ENCODE data around the gene PCGF2.
A peak's percentile ranks its signal among the peaks of the same experiment; 100 is the strongest.

GRCh38 chr17:38735161-38735997 lies 12.8 kb downstream of the PCGF2 start:
- peak; percentile 93 to 95 (median 94) for TF ChIP-seq CTCF (IDR thresholded peaks at IDR 0.05)
- TF ChIP-seq EP300 (IDR thresholded peaks at IDR 0.05) = no peak
